ENCODE data around the gene XCL1.
"Not testable (repeated sequence)": the region's sequence is repeated elsewhere in the genome, so short reads cannot be mapped to it uniquely, and the experiment has no call there.

XCL1 gene

GRCh38 chr1:168570652-168571051 lies 5.8 kb upstream of the XCL1 start:
- DNase-seq (ENCODE audit: insufficient read length, low spot score) = no peak
- no peak for FAIRE-seq
- no peak for TF ChIP-seq CTCF (IDR thresholded peaks at IDR 0.05; ENCODE audit: insufficient read depth, missing control alignments)

GRCh38 chr1:168572633-168573032 lies 3.8 kb upstream of the XCL1 start:
- DNase-seq (ENCODE audit: insufficient read length, low spot score) (no peak), FAIRE-seq (no peak)
- no peak for TF ChIP-seq CTCF (IDR thresholded peaks at IDR 0.05; ENCODE audit: insufficient read depth, missing control alignments)

- DNase-seq (ENCODE audit: insufficient read length, low spot score); FAIRE-seq: not testable (repeated sequence)
- peak; percentile 30 for TF ChIP-seq CTCF (IDR thresholded peaks at IDR 0.05; ENCODE audit: insufficient read depth, missing control alignments)
Measured at GRCh38 chr1:168574234-168574633, 2.2 kb upstream of the XCL1 start.

GRCh38 chr1:168578531-168579185 lies 2.3 kb downstream of the XCL1 start:
- FAIRE-seq; DNase-seq (ENCODE audit: insufficient read length, low spot score): not testable (repeated sequence)

- FAIRE-seq; DNase-seq (ENCODE audit: insufficient read length, low spot score): not testable (repeated sequence)
Measured at GRCh38 chr1:168580290-168580689, 3.9 kb downstream of the XCL1 start.

- FAIRE-seq; DNase-seq (ENCODE audit: insufficient read length, low spot score): not testable (repeated sequence)
Measured at GRCh38 chr1:168580991-168581390, 4.6 kb downstream of the XCL1 start.

GRCh38 chr1:168581817-168582572 lies 5.6 kb downstream of the XCL1 start:
- FAIRE-seq = peak; percentile 48
- TF ChIP-seq CTCF (IDR thresholded peaks at IDR 0.05; ENCODE audit: insufficient read depth, missing control alignments) = no peak
- no peak for DNase-seq (ENCODE audit: insufficient read length, low spot score)

- no peak for DNase-seq (ENCODE audit: insufficient read length, low spot score)
- FAIRE-seq = no peak
- no peak for TF ChIP-seq CTCF (IDR thresholded peaks at IDR 0.05; ENCODE audit: insufficient read depth, missing control alignments)
Measured at GRCh38 chr1:168582688-168583336, 6.4 kb downstream of the XCL1 start.
